ENCODE data around the gene LTBR.
"Not testable (repeated sequence)": the region's sequence is repeated elsewhere in the genome, so short reads cannot be mapped to it uniquely, and the experiment has no call there.

LTBR gene

DNA sequence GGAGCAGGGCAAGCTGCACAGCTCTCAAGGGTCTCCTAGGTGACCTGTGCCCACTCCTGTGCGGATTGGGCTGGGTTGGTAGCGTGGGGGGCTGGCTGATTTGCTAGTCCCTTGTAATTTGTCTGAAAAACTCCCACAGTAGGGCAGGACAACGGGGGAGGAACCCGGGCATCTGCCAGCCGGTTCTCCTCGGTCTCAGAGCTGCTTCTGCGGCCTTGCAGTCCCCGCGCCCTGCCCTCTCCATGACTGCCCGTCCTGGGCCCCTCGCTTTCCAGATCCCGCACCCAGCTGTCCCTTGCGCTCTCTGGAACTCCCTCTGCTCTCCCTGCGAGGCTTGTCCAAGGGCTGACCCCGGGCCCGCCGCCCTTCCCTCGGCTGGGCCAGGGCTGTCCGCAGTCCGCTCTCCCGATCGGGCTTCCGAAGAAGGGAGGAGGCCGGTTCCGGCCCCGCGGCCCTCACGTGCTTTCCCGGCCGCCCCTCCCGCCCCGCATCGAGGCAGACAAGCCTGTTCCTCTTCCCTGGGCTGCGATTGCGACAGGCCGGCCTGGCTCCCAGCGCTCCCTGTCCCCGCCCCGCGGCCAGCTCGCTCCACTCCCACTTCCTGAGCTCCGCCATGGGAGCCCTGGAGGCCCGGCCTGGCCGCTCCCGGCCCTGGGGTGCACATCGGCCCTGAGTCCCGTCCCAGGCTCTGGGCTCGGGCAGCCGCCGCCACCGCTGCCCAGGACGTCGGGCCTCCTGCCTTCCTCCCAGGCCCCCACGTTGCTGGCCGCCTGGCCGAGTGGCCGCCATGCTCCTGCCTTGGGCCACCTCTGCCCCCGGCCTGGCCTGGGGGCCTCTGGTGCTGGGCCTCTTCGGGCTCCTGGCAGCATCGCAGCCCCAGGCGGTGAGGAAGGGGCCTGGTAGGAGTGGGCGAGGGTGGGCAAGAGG is at the start of gene LTBR:
LTBR (plus strand) TSS at position 591 of the 927 bp plus-strand sequence; CDS start at position 788, 197 bp downstream.
- no peak for DNase-seq (ENCODE audit: low read depth)

- DNase-seq (ENCODE audit: low read depth) = no peak
Observed at GRCh38 chr12:6334359-6334758, 49.6 kb upstream of the LTBR start.

GRCh38 chr12:6334940-6335450 is 49.0 kb upstream of the LTBR start:
- DNase-seq (ENCODE audit: low read depth) = no peak

DNA sequence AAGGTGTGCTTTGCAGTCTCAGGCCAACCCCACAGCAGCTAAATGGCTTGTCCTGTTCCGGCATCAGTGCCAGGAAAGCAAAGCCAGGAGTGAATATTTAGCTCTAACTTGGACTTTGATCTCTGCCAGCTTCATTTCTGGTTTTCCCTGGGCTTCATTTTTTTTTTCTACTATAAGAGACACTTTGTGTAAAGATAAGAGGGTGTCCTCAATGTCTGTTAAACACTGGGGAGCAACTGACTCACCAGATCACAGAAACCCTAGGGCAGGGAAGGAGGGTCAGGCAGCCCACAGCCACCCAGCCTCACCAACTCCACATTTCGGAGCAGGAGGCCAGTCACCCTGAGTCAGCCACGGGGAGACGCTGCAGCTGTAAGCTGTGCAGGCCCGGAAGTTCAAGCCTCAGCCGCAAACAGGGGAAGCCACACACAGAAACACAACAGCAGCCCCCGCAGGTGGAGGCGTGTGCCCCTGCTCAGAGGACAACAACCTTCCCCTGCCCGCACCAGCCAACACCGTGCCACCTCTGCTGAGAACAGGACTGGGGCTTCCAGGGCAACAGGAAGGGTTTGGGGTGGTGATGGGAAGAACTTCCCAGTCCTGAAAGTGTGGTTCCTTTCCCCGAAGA is 48.4 kb upstream of the LTBR start:
- peak; percentile 85 for DNase-seq (ENCODE audit: low read depth)

- peak; percentile 40 for DNase-seq (ENCODE audit: low read depth)
Observed at GRCh38 chr12:6336079-6336888, 47.7 kb upstream of the LTBR start.

DNA sequence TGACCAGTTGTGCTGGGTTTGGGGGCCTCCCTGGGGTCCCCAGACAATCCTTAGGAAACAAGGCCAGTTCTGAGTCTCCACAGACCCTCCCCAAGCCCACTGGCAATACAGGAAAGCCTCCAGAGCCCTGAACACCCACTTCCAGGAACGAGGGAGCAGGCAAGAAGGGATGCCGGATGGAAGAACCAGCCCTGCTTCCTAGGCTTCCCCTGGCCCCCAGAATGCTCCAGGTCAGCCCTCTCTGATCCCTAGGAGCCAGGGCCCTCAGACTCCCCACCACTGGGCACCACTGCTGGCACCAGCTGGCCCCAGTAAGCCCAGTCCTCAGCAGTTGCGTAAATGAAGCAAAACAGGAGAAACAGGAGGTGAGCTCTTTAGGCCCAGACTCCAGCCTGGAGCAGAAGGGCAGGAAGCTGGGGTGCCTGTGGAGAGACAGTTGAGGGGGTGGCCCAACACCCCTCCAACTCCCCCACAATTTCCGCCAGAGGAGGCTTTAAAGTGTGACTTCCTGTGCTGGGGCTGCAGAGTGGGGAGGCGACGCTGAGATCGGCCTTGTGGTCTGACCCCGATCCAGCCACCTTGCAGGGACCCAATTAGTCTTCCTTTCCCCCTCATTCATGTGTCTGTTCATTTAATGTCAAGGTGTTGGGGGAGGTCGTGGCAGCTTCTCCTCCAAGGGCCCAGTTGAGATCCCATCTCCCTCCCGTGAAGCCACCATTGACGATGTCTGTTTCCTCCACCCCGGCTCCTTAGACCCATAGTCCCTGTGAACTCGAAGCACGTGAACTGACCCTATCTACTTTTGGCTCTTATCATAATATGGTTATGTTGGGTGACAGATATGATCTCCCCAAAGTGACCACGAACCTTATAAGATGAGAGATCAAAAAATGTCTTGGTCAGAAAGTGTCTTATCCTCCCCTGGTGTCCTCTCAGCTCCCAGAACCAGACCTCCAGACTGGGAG is 46.8 kb upstream of the LTBR start:
- DNase-seq (ENCODE audit: low read depth) = no peak

DNA sequence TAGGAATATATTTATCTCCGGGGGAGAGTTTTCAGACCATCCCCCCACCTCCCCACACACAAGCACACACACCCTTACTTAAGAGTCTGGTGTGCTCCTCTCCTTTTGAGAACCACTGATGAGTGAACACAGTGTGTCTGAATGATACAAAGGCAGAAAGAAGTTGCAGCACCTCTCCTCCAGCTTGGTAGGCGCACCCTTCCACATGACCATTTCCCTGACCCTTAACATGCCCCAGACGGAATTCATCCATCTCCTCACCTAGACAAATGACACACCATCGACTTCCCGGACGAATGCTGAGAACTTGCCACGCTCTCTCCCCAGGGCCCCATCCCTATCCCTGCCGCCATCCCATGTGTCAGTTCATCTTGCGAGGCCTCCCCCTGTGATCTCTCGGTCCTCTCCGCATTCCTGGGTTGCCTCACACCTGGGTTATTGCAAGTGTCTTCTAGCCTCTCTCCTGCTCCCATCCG is 46.0 kb upstream of the LTBR start:
- DNase-seq (ENCODE audit: low read depth) = no peak

DNA sequence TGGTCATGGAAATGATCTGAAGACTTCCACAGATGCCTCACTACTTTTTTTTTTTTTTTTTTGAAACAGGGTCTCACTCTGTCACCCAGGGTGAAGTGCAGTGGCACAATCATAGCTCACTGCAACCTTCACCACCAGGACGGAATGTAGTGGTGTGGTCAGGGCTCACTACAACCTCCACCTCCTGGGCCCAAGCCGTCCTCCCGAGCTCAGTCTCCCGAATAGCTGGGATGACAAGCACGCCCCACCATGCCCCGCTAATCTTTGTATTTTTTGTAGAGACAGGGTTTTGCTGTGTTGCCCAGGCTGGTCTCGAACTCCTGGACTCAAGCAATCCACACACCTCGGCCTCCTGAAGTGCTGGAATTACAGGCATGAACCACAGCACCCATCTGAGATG is 45.4 kb upstream of the LTBR start:
- not testable (repeated sequence) for DNase-seq (ENCODE audit: low read depth)

DNA sequence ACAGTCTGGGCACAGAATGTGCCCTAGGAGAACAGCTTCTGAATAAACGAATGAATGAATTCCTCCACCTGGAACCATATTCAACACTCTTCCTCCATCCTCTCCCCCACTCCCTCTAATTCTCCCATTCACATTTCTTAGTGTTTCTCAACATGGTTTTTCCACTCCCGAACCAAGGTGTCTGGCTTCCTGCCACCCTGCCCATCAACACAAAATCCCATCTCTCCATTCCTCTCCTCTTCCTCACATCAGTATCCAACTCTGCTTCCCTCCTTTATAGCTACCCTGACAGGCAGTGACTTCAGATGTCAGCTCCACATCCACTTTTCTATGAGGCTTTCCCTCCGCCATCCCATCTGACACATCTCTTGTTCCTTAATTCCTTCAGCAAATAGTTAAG is 45.0 kb upstream of the LTBR start:
- DNase-seq (ENCODE audit: low read depth) = no peak

DNA sequence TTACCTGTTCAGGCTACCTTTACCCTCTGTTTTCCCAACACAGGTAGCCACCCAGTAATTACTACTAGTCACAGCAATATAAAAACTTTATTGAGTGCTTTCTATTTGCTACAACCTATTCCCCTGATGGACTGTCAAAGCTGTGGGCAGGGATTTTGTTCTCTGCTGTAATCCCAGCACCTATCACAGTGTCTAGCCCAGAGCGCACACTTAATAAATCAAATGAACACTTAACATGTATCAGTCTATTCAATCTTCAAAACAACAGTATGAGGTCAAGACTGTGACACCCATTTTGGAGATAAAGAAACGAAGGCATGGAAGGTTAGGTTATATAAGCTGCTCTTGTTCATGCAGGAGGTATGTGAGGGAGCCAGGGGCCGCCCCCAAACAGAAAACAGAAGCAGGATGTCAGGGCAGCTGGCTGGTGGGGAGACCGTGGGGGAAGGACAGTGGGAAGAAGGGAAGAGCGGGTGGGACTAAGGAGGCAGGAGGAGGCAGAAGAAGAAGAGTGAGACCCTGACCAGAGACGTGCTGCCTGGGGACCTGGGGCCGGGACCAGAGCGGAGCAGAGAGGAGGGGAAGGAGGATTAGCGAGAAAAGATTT is 43.8 kb upstream of the LTBR start:
- DNase-seq (ENCODE audit: low read depth) = no peak

DNA sequence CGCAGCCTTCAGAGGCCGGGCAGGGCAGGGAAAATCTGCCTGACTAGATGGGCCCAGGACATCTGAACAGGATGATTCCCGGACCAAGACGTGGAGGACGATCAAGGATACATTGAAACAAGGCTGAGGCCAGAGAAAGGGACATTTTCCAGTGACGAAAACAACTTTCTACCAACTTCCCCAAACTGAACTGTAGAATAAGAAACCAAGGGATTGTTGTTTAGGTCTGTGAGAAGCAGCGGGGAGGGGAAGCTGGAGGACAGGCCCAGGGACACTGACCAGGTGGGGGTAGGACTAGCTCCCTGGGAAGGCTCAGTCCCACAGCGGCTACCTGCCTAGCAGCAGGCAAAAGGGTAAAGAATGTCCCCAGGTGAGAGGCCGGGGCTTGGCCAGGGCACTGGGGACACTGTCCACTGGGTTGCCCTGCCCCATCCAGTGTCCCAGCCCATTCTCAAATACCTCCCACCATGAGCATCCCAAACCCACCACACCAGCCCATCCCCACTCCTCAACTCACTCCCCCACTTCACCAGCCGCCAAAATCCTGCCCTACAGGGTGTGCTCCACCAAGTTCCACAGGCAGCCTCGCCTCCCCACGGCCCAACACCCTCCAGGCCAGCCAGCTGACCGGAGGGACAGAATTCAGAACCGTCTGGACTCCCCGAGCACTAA is 43.1 kb upstream of the LTBR start:
- DNase-seq (ENCODE audit: low read depth) = no peak

DNA sequence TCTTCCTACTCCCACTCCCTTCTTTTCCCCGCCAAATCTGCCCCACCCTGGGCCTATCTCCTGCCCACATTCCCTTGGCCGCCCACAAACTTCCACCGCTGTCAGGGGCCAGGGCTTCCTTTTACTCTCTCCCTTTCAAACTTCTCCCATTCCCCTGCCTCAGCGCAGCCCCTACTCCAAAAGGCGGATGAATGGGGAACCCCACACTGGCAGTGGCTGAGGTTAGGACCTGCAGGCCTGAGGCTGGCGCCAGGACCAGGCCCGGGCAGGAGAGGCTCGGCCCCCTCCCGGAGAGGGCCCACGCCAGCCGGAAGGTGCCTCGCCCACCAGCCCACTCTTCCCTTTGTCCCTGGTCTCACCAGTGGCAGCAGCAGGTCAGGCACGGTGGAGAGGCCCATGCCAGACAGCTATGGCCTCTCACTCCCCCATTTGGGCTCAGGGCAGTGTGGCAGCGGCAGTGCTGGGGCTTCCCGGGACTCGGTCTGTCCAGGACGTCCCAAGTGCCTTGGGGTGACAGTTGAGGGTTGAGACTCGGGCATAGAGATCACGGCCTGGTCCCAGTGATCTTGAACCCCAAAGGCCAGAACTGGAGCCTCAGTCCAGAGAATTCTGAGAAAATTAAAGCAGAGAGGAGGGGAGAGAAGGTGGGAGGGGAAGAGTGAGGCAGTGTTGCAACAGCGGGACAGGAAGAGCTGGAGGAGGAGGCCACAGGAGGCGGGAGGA is 42.4 kb upstream of the LTBR start, which contains the start of gene TNFRSF1A:
TNFRSF1A (minus strand) TSS at position 660 of the 723 bp plus-strand sequence; CDS start at position 398, 262 bp downstream.
- no peak for DNase-seq (ENCODE audit: low read depth)

- no peak for DNase-seq (ENCODE audit: low read depth)
Observed at GRCh38 chr12:6342140-6342889, 41.6 kb upstream of the LTBR start.

DNA sequence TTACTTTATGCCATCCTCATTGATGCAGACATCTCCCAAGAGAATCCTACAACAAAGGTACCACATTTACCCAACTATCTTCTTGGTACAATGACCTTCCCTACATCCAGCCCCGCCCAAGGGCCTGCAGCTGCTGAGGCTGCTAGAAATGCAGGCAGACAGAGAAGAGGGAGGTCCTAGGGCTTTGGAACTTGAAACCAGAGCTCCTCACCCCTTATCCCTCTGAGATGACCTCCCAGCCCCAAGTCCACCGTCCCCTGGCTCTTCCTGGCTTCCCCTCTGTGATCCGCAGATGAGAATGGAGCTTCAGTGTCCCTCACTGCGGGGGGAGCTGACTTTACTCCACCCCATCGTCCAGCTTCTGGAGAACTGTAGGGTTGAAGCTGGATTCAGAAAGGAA is 40.4 kb upstream of the LTBR start:
- no peak for DNase-seq (ENCODE audit: low read depth)

GRCh38 chr12:6344101-6344660 is 39.8 kb upstream of the LTBR start:
- not testable (repeated sequence) for DNase-seq (ENCODE audit: low read depth)

DNA sequence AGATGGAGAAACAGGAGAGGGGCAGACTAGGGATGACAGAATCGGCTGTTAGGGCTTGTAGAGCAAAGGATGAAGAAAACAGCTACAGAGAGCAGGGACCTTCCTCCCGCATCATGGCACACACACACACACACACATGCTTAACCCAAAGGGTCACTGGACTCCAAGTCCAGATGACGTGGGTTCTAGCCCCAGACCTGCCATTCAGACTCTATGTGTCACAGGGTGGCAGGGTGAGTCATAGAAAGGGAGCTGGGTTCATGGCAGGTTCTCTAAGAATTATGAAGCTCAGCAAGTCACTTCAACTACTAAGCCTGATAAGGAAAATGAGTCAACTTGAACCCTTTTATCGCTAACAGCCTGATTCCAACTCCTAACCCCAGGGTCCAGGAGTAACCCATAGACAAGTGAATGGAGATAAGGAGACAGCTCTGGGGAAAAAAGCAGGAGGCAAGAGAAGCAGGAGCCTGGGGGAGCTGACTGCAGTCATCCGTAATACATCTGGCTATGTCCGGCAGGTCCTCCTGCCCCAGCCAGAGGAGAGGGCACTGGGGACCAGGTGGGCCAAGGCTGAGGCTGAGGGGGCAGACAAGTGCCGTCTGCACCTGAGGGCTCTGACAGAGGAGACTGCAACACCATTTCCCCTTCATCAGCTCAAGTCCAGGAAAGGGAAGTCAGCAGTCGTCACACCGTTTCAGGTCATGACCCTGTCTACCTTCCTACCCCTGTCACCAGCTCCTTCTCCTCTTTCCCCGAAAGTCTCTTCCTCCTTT is 38.5 kb upstream of the LTBR start:
- no peak for DNase-seq (ENCODE audit: low read depth)

- DNase-seq (ENCODE audit: low read depth) = no peak
Observed at GRCh38 chr12:6346235-6346832, 37.6 kb upstream of the LTBR start.

All from activated T-cell treated with anti-CD3 and anti-CD28 coated beads for 24 hours (primary cell).